Peyer's patch (tissue), 4 donors: ENCODE results near the gene CD37. TPM values are rescaled to one million over a fixed set of nuclear protein-coding genes. Genes with fewer than 3 reads are reported as not detected.

Source experiments
- DNase-seq, 3 donors: peaks; one replicate each; pipeline ENCODE4 v3.0.0-alpha.2; 2017 to 2019
- H3K27ac ChIP-seq, 4 donors: fragments of 200-600 bp; sonication (generic); one replicate each; pipeline ENCODE4 v1.5.1; 2016 to 2019
- H3K27me3 ChIP-seq, 2 donors: fragments of 200-600 bp; sonication (generic); one replicate each; pipeline ENCODE4 v1.5.1; 2019
- H3K36me3 ChIP-seq, 3 donors: fragments of 200-600 bp; sonication (generic); one replicate each; pipeline ENCODE4 v1.5.1; 2016 to 2019
- H3K4me1 ChIP-seq, 4 donors: fragments of 200-600 bp; sonication (generic); one replicate each; pipeline ENCODE4 v1.5.1; 2016 to 2019
- H3K4me3 ChIP-seq, 4 donors: fragments of 200-600 bp; sonication (generic); 1 replicate in 3 of 4; 2 replicates in 1 of 4; pipeline ENCODE4 v1.5.1; 2016 to 2019; ENCODE audit warnings: mild to moderate bottlenecking in 1 of 4
- H3K9me3 ChIP-seq, 4 donors: fragments of 200-600 bp; sonication (generic); one replicate each; pipeline ENCODE4 v1.5.1; 2016 to 2019; ENCODE audit warnings: mild to moderate bottlenecking in 1 of 4
- CTCF ChIP-seq, 6 experiments: fragments of 450-650 bp in 4 of 6; fragments of 200-600 bp in 2 of 6; sonication (generic) in 1 of 6; IDR thresholded peaks; one replicate each; pipeline ENCODE4 v1.5.1; 2017 to 2019; ENCODE audit warnings: antibody characterized with exemption in 6 of 6, mild to moderate bottlenecking in 3 of 6, moderate library complexity in 1 of 6
- POLR2A ChIP-seq, 2 donors: fragments of 450-650 bp; IDR thresholded peaks; one replicate each; pipeline ENCODE4 v1.5.1; 2017; ENCODE audit warnings: antibody characterized with exemption in 2 of 2, mild to moderate bottlenecking in 2 of 2, moderate library complexity in 2 of 2
- small RNA-seq, 2 donors: library from RNA; depleted of rRNA; stranded (forward); fragments of <200 nt; gene quantifications; one replicate each; pipeline ENCODE3, GENCODE V24; 2016
- total RNA-seq, 4 donors: library from RNA; depleted of rRNA; stranded (reverse); fragments of >200 nt; gene quantifications; one replicate each; pipeline ENCODE4 v1.1.0, GENCODE V29; 2016

CD37 gene
- total RNA-seq, 4 donors from 2014 or later = 12.3 to 203 (median 48.4) TPM

DNA sequence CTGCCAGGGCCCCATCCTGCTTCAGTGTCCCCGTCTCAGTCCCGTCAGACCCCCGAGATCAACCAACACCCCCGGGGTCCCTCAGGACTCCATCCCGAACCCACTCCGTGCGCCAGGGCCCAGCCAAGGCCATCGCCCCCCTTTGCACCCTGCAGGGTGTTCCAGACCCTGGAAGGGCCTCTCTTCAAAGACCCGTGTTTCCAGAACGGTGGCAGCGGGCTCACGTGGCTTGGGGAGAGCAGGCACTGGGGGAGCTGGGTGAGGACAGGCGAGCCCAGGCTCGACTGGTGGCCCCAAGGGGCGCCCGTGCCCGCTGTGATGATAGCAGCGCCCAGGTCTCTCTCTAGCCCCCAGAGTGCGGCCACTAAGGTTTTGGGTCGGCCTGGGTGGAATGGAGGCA, 54.2 kb downstream of the CD37 start:
- TF ChIP-seq POLR2A (IDR thresholded peaks at IDR 0.05) = no peak
- no peak for TF ChIP-seq CTCF (IDR thresholded peaks at IDR 0.05)
- H3K9me3 ChIP-seq = no peaks in the 10 kb centered on the region
- peaks cover 0 to 6% (median 2%) of the 10 kb centered on the region in 4 donors for H3K4me1 ChIP-seq
- H3K27ac ChIP-seq = no peak overlapping the region
- no peak overlapping the region for H3K4me3 ChIP-seq
- no peaks in the 10 kb centered on the region for H3K27me3 ChIP-seq
- DNase-seq = no peak
- no peaks in the 10 kb centered on the region for H3K36me3 ChIP-seq

Small RNA genes lying within 50 kb of the gene (small RNA-seq; reads per million reads assigned to genes)
- gene MIR4324 = 0 reads per million in 2 donors

Other genes with a start within 250 kb of the CD37 start
- 100 to 1,000 TPM; 240 to 520 (median 395) TPM for gene SNRNP70, start 250.0 kb upstream of the CD37 start, total RNA-seq
- gene LIN7B, start 221.0 kb upstream of the CD37 start, total RNA-seq = 10 to 100 TPM in 3 of 4 donors, not detected in 1; 13.5 to 29.4 (median 18.0) TPM
- 1 to 10 TPM in 3 of 4 donors, not detected in 1; 3.6 to 6.1 (median 4.6) TPM for gene C19orf73, start 216.3 kb upstream of the CD37 start, total RNA-seq
- 10 to 100 TPM; 12.7 to 24.8 (median 16.4) TPM for gene PPFIA3, start 215.9 kb upstream of the CD37 start, total RNA-seq
- gene HRC, start 180.0 kb upstream of the CD37 start, total RNA-seq = under 1 TPM in 3 of 4 donors, not detected in 1; 0.35 to 0.76 (median 0.67) TPM
- gene TRPM4, start 177.6 kb upstream of the CD37 start, total RNA-seq = 100 to 1,000 TPM; 228 to 419 (median 258) TPM
- 1 to 10 TPM in 1 of 4 donors, under 1 TPM in 1, not detected in 2; 0.27 to 5.8 TPM for gene SLC6A16, start 10.2 kb upstream of the CD37 start, total RNA-seq
- 10 to 100 TPM in 1 of 4 donors, 1 to 10 TPM in 3; 1.2 to 28.1 (median 7.9) TPM for gene TEAD2, start 27.0 kb downstream of the CD37 start, total RNA-seq
- gene DKKL1, start 28.5 kb downstream of the CD37 start, total RNA-seq = not detected
- not detected for gene KASH5, start 52.8 kb downstream of the CD37 start, total RNA-seq
- gene PTH2, start 88.0 kb downstream of the CD37 start, total RNA-seq = not detected
- not detected for gene GFY, start 90.0 kb downstream of the CD37 start, total RNA-seq
- gene SLC17A7, start 106.1 kb downstream of the CD37 start, total RNA-seq = 1 to 10 TPM in 3 of 4 donors, not detected in 1; 1.2 to 2.0 (median 1.7) TPM
- 100 to 1,000 TPM in 3 of 4 donors, 10 to 100 TPM in 1; 96.2 to 229 (median 115) TPM for gene PIH1D1, start 116.4 kb downstream of the CD37 start, total RNA-seq
- 10 to 100 TPM; 33.8 to 53.6 (median 49.1) TPM for gene ALDH16A1, start 117.8 kb downstream of the CD37 start, total RNA-seq
- 10 to 100 TPM in 1 of 4 donors, 1 to 10 TPM in 3; 2.8 to 22.3 (median 5.0) TPM for gene FLT3LG, start 138.8 kb downstream of the CD37 start, total RNA-seq
- gene RPL13A, start 152.2 kb downstream of the CD37 start, total RNA-seq = 1,000 to 10,000 TPM; 1,523 to 3,539 (median 1,798) TPM
- 1,000 to 10,000 TPM; 1,400 to 3,556 (median 1,785) TPM for gene RPS11, start 161.0 kb downstream of the CD37 start, total RNA-seq
- 100 to 1,000 TPM; 239 to 985 (median 837) TPM for gene FCGRT, start 177.3 kb downstream of the CD37 start, total RNA-seq
- 100 to 1,000 TPM in 3 of 4 donors, 10 to 100 TPM in 1; 78.6 to 199 (median 151) TPM for gene RCN3, start 192.6 kb downstream of the CD37 start, total RNA-seq
- gene NOSIP, start 245.2 kb downstream of the CD37 start, total RNA-seq = 10 to 100 TPM; 73.4 to 86.7 (median 80.9) TPM
- 10 to 100 TPM in 3 of 4 donors, 1 to 10 TPM in 1; 1.7 to 20.8 (median 13.1) TPM for gene PRRG2, start 245.9 kb downstream of the CD37 start, total RNA-seq